HUES64 (cell line): ENCODE results near the gene RALGPS1.

ENCODE experiments used
- H3K27ac ChIP-seq: 2 replicates; pipeline ENCODE4 v1.7.0; 2013; ENCODE audit warnings: low read depth, low read length, inconsistent platforms
- H3K27me3 ChIP-seq: 2 replicates; pipeline ENCODE4 v1.6.1; 2013; ENCODE audit warnings: mild to moderate bottlenecking, low read length; ENCODE audit not compliant: insufficient read depth
- H3K36me3 ChIP-seq: 2 replicates; pipeline ENCODE4 v1.6.1; 2013; ENCODE audit warnings: mild to moderate bottlenecking, low read length; ENCODE audit not compliant: insufficient read depth
- H3K4me1 ChIP-seq: 2 replicates; pipeline ENCODE4 v1.6.1; 2013; ENCODE audit warnings: mild to moderate bottlenecking, low read length, moderate library complexity; ENCODE audit not compliant: insufficient read depth
- H3K4me3 ChIP-seq: 2 replicates; pipeline ENCODE4 v1.5.1; 2013; ENCODE audit warnings: mild to moderate bottlenecking, low read length, moderate library complexity
- H3K9ac ChIP-seq: 2 replicates; pipeline ENCODE4 v1.6.1; 2013; ENCODE audit warnings: mild to moderate bottlenecking, low read depth, low read length
- H3K9me3 ChIP-seq: 2 replicates; pipeline ENCODE4 v1.6.1; 2013; ENCODE audit warnings: low read depth, low read length; ENCODE audit not compliant: insufficient read depth
- WGBS: fragments of 150-250, 120-280 bp; methylation state at CpG from one replicate; pipeline ENCODE4 v1.1.7; 2013; ENCODE audit warnings: missing lambda C conversion rate; 5-methylcytosine and 5-hydroxymethylcytosine counted together

Gene RALGPS1

DNA sequence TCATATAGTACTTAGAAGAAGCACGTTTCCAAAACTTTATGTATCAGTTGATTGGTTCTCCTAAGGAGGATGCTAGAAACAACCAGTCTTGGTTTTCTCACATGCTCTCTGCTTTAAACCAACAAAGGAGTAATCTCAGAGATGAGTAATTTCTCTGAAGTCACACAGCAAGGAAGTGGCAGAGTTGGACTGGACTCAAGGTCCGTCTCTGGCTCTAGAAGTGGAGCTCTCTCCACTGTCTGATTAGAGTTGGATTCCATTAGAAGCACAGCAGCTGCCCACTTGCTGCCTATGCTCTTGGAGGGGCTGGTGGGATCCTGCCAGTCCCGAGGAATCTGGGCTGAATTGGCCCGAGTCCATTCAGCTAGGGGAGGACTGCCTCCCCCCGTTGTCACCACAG, 21.0 kb downstream of the RALGPS1 start:
- H3K27ac ChIP-seq: no peak overlapping the region
- H3K36me3 ChIP-seq: no peaks in the 10 kb centered on the region
- no peaks in the 10 kb centered on the region for H3K27me3 ChIP-seq
- peaks cover 9% of the 10 kb centered on the region; the same call in 1 of the 2 replicates for H3K4me1 ChIP-seq
- H3K4me3 ChIP-seq: no peak overlapping the region
- 89% methylated on average over 4 of the region's 5 CpGs for WGBS
- H3K9me3 ChIP-seq: no peaks in the 10 kb centered on the region
- no peak overlapping the region for H3K9ac ChIP-seq

DNA sequence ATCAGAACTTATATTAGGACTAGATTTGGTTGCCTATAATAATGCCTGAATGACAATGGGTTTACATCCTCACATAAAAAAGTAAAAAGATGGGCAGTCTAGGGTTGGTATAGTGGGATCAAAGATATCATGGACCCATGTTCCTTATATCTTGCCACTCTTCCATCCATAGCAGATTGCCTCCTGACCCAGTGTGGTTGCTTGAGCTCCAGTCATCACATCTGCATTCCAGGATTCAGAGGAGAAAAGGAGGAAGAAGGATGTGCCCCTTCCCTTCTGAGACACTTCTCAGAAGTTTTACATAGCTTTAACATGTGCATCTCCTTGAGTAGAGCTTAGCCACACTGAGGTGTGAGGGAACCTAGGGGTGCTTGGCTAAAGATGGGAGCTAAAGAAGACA, 22.9 kb downstream of the RALGPS1 start:
- Histone ChIP-seq H3K9me3 (no peaks in the 10 kb centered on the region), H3K27me3 (no peaks in the 10 kb centered on the region), H3K36me3 (no peaks in the 10 kb centered on the region), H3K4me3 (no peak overlapping the region), H3K9ac (no peak overlapping the region), H3K27ac (no peak overlapping the region), H3K4me1 (peaks cover 9% of the 10 kb centered on the region; the same call in 1 of the 2 replicates)

DNA sequence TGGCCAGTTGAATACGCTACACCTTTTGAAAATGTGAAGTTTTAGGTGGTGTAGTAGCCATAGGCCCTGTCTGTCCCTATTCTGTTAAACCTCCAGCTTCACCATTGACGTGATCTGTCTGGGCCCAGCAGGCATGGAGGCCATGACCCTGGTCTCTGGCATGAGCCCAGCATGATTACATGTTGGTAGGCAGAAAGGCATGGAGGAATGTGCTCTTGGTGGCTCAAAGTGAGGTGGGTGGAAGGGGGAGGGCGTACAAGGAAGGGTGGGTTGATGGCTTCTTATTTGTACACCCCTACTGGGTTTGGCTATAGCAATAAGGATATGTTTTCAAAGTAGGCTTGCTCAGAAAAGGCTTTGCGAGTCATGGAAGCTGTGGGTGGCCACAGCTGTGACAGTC, 23.7 kb downstream of the RALGPS1 start:
- 90% methylated on average over 4 of the region's 4 CpGs for WGBS
- H3K36me3 ChIP-seq: no peaks in the 10 kb centered on the region
- H3K4me1 ChIP-seq: 0 out of 2 replicates have a peak, but pooled peaks cover 1% of the 10 kb centered on the region
- no peaks in the 10 kb centered on the region for H3K9me3 ChIP-seq
- H3K27ac ChIP-seq: no peak overlapping the region
- H3K9ac ChIP-seq: no peak overlapping the region
- H3K4me3 ChIP-seq: no peak overlapping the region
- H3K27me3 ChIP-seq: no peaks in the 10 kb centered on the region

DNA sequence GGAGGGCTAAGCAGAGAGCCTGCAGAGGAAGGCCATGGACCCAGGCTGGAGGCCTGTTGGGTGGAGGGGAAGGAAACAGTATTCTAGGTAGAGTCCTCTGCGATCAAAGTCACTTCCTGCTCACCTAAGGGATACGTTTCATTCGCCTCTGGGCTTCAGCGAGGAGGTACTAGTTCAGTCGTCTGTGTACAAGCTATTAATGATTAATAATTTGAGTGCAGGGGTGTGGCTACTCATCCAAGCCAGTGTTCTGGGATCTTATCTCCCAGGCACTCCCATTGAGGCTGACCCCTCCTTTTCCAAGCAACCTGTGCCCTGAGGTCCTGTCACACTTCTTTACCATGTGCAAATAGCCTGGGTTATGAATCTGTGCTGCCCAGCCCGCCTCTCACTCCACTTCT, 25.2 kb downstream of the RALGPS1 start:
- Histone ChIP-seq H3K27ac (no peak overlapping the region), H3K9me3 (no peaks in the 10 kb centered on the region), H3K9ac (no peak overlapping the region), H3K27me3 (no peaks in the 10 kb centered on the region), H3K36me3 (no peaks in the 10 kb centered on the region), H3K4me1 (no peaks in the 10 kb centered on the region), H3K4me3 (no peak overlapping the region)
- 89% methylated on average over 6 of the region's 6 CpGs for WGBS

DNA sequence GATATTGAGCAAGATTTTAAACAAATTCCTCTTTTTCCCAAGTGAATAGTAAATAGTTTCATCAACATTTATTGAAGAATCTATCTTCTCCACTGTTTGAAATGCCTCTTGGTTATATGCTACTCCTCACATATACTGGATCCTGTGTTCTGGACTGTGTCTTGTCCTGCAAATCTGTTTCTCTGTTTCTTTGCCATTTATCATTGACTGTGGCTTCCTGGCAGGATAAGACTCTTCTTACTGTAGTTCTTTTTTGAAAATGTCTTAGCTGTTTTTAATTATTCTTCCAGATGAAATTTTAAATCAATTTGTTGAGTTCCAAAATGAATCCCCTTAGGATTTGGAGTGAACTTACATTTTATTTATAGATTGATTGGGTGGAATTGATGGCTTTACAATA, 27.8 kb downstream of the RALGPS1 start:
- Histone ChIP-seq H3K27me3 (no peaks in the 10 kb centered on the region), H3K4me1 (no peaks in the 10 kb centered on the region), H3K27ac (no peak overlapping the region), H3K36me3 (no peaks in the 10 kb centered on the region), H3K9ac (no peak overlapping the region), H3K9me3 (no peaks in the 10 kb centered on the region), H3K4me3 (no peak overlapping the region)

DNA sequence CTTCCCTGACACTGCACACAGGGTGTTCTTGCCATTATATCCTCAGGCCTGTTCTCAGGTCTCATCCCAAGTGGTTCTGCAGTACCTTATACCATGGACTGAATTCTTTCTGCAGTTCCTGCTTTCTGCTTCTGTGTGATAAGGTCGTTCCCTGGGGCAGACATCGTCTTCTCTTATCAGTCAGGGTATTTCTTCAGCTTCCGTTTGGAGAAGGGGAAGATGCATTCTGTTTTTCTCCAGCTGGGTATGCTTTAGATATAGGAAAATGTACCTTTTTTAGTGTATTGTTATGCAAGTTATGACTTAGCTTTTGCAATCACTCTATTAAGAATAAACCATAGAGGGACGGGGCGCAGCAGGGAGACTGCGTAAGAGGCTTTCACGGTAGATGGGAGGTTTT, 31.1 kb downstream of the RALGPS1 start:
- H3K36me3 ChIP-seq: no peaks in the 10 kb centered on the region
- no peaks in the 10 kb centered on the region for H3K9me3 ChIP-seq
- H3K9ac ChIP-seq: no peak overlapping the region
- no peaks in the 10 kb centered on the region for H3K4me1 ChIP-seq
- no peak overlapping the region for H3K27ac ChIP-seq
- no peaks in the 10 kb centered on the region for H3K27me3 ChIP-seq
- 93% methylated on average over 7 of the region's 7 CpGs for WGBS
- H3K4me3 ChIP-seq: no peak overlapping the region

DNA sequence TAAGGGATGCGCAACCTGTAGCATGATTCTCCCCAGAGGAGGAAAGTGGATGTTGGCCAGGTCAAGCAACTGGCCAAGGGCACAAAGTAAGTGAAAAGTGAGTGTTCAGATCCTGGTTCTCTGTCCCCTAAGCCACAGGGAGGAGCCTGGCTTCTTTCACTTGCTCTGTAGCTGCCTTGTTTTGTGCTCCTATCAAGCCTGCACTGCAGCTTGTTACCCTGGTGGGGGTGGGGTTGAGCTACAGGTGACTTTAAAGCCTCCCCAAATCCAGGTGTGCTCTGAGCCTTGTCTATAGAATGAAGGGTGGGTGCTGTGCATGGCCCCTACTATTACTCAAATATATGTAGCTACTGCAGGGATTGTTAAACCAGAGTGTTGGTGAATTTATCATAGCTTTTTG, 32.9 kb downstream of the RALGPS1 start:
- H3K4me3 ChIP-seq: no peak overlapping the region
- no peaks in the 10 kb centered on the region for H3K36me3 ChIP-seq
- no peak overlapping the region for H3K9ac ChIP-seq
- WGBS: 97% methylated on average over 1 of the region's 1 CpG
- H3K9me3 ChIP-seq: no peaks in the 10 kb centered on the region
- no peaks in the 10 kb centered on the region for H3K27me3 ChIP-seq
- H3K27ac ChIP-seq: no peak overlapping the region
- no peaks in the 10 kb centered on the region for H3K4me1 ChIP-seq

DNA sequence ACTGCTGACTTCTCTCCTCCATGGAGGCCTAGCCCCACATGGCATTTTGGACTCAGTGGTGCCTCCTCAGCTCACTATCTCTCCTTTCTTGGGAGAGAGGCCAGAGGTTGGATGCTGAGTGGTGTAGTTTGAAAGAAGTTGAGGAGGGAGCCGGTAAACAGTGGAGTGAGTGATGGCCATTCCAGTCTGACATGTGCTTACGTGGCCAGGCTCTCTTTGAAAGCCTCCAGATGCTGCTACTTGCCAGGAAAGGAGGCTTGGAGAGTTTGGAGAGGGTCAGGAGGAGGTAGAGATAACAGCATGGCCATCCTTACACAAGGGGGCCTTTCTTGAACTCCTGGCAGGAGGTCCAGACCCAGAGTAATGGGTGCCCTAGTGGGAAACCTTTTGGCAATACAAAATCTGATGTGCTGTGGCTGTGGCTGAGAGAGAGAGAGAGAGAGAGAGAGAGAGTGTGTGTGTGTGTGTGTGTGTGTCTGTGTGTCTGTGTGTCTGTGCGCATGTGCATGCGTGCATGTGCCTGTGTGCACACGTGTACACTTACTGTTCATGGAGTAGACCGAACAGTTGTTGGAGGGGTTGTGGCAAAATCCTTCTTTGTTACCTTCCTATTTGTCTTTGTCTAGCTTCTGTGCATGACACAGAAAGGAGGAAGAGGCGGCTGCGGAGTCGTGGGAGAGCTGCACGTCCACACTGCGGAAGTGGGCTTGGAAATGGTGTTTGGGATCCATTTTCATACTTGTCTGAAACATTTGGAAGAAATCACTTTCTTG, 37.8 kb downstream of the RALGPS1 start:
- no peak overlapping the region for H3K4me3 ChIP-seq
- no peak overlapping the region for H3K9ac ChIP-seq
- H3K9me3 ChIP-seq: no peaks in the 10 kb centered on the region
- no peaks in the 10 kb centered on the region for H3K36me3 ChIP-seq
- 91% methylated on average over 11 of the region's 11 CpGs for WGBS
- no peaks in the 10 kb centered on the region for H3K27me3 ChIP-seq
- H3K4me1 ChIP-seq: peaks cover 8% of the 10 kb centered on the region; the same call in 1 of the 2 replicates
- H3K27ac ChIP-seq: no peak overlapping the region

DNA sequence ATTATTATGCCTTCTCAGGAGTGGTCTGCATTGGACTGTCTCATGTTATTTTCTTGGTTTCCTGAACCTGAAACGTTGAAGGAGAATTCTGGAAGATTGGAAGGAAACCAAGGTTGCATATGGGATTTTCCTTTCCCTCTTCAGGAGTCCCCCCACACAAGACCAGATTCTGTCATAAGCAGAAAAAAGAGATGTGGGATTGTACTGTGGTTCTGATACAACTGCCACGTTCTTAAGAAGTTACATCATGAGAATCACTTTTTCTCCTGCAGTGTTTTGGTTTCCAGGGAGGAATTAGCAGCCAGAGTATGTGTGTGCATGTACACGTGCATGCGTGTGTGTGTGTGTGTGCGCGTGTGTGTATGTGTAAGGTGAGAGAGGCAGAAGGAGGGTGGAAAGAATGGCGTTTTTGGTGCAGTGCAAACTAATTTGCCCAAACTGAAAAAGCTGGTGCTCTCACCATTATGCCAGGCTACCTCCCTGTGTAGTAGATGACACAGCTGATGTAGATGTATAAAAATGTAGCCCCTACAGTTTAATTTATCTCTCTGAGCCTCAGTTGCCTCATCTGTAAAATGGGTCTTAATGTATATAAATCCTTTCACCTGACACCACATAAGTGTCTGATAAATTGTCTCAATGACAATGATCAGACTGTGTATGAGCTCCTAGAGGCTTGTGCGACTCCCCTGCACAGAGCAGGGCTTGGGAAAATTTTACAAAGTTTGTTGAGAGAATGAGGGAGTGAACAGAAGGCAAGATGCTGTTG, 38.6 kb downstream of the RALGPS1 start:
- no peaks in the 10 kb centered on the region for H3K36me3 ChIP-seq
- no peak overlapping the region for H3K9ac ChIP-seq
- H3K4me1 ChIP-seq: peaks cover 10% of the 10 kb centered on the region; the same call in 1 of the 2 replicates
- WGBS: 92% methylated on average over 8 of the region's 8 CpGs
- H3K27ac ChIP-seq: no peak overlapping the region
- H3K4me3 ChIP-seq: no peak overlapping the region
- H3K9me3 ChIP-seq: no peaks in the 10 kb centered on the region
- no peaks in the 10 kb centered on the region for H3K27me3 ChIP-seq

DNA sequence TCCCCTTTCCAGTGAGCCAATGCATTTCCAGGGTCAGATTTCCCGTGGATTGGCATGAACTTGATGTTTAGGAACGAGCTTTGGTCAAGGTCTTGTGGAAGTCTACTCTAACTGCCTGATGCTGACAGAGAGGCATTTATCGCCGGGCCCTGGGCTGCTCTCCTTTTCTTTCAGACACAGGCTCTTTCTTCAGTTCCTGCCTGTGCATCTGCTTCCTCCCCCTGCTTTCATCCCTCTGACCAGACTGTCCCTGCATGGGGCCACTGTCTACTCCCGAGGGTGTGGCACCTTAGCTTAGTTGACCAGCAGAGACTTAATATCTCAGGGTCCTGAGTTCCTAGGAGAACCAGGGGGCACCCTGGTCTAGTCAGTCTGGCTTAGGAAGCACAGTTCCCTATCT, 41.2 kb downstream of the RALGPS1 start:
- H3K4me1 ChIP-seq: peaks cover 10% of the 10 kb centered on the region; the same call in 1 of the 2 replicates
- no peaks in the 10 kb centered on the region for H3K36me3 ChIP-seq
- WGBS: 85% methylated on average over 5 of the region's 5 CpGs
- no peaks in the 10 kb centered on the region for H3K9me3 ChIP-seq
- no peak overlapping the region for H3K9ac ChIP-seq
- H3K27me3 ChIP-seq: no peaks in the 10 kb centered on the region
- no peak overlapping the region for H3K4me3 ChIP-seq
- H3K27ac ChIP-seq: no peak overlapping the region

DNA sequence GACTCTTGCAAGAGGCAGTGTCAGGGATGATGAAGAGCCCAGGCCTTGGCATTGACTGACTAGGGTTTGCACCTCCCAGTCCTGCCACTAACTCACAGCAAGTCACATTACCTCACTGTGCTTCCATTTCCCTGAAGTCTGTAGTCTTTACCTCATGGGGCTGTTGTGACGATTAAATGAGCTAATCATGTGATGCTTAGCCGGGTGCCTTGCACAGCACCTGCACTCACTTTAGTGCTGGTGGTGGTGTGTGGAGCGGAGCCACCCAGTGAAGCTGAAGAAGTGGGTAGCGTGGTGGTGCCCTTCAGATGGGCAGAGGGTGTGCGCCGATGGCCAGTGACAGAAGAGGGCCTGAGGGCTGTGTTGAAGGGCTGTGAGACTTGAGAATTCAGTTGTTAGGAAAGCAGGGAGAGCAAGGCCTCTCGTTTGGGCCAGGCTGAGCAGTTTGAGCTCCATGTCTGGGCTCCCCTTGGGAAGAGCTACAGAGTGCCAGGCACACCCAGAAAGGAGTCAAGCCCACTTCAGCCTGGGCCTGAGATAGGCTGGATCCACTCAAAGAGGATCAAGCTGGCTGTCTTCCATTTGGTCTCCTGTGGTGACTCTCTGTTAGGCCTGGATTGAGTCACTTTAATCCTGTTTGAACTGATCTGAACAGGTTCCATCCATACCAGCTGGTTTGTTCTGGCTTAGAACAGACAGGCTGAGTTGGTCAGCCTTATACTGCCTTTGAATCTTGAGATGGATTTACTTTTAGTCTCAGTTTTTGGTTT, 42.5 kb downstream of the RALGPS1 start:
- WGBS: 90% methylated on average over 7 of the region's 7 CpGs
- H3K36me3 ChIP-seq: no peaks in the 10 kb centered on the region
- H3K27me3 ChIP-seq: no peaks in the 10 kb centered on the region
- peaks cover 10% of the 10 kb centered on the region; the same call in 1 of the 2 replicates for H3K4me1 ChIP-seq
- no peak overlapping the region for H3K4me3 ChIP-seq
- no peak overlapping the region for H3K9ac ChIP-seq
- H3K27ac ChIP-seq: no peak overlapping the region
- no peaks in the 10 kb centered on the region for H3K9me3 ChIP-seq
